ENCODE data around the gene MAP3K6.

The MAP3K6 gene

GRCh38 chr1:27343639-27344025 is 23.1 kb downstream of the MAP3K6 start:
- Histone ChIP-seq H3K27me3 (peaks cover 0 to 14% of the 10 kb centered on the region in 2 donors), H3K4me1 (no peaks in the 10 kb centered on the region), H3K36me3 (no peaks in the 10 kb centered on the region), H3K27ac (no peak overlapping the region), H3K4me3 (no peak overlapping the region), H3K9me3 (no peaks in the 10 kb centered on the region)
- no peak for TF ChIP-seq CTCF (IDR thresholded peaks at IDR 0.05)
- no peak for DNase-seq
- intact Hi-C loops (cut with DNase I; ENCODE audit: low total_unique reads) = no loop called here

- Histone ChIP-seq H3K9me3 (no peaks in the 10 kb centered on the region), H3K4me1 (no peaks in the 10 kb centered on the region), H3K27ac (no peak overlapping the region), H3K36me3 (no peaks in the 10 kb centered on the region), H3K4me3 (no peak overlapping the region), H3K27me3 (peaks cover 0 to 8% of the 10 kb centered on the region in 2 donors)
- intact Hi-C loops (cut with DNase I; ENCODE audit: low total_unique reads) = no loop called here
- no peak for DNase-seq
- no peak for TF ChIP-seq CTCF (IDR thresholded peaks at IDR 0.05)
Observed at GRCh38 chr1:27342778-27343638, 23.8 kb downstream of the MAP3K6 start.

GRCh38 chr1:27342391-27342777 is 24.4 kb downstream of the MAP3K6 start:
- Histone ChIP-seq H3K4me1 (no peaks in the 10 kb centered on the region), H3K27me3 (peaks cover 0 to 2% of the 10 kb centered on the region in 2 donors), H3K4me3 (no peak overlapping the region), H3K9me3 (no peaks in the 10 kb centered on the region), H3K27ac (no peak overlapping the region), H3K36me3 (peaks cover 0 to 3% (median 0%) of the 10 kb centered on the region in 3 donors)
- intact Hi-C loops (cut with DNase I; ENCODE audit: low total_unique reads) = no loop called here
- DNase-seq = no peak
- no peak for TF ChIP-seq CTCF (IDR thresholded peaks at IDR 0.05)

GRCh38 chr1:27341525-27342252 is 25.1 kb downstream of the MAP3K6 start, which contains the start of gene SYTL1:
Gene SYTL1 (plus strand): TSS chr1:27342022. CDS start chr1:27345335, 3,313 bp downstream.
- no peak for DNase-seq
- no peak within 1 kb of the TSS for H3K27ac ChIP-seq
- intact Hi-C loops (cut with DNase I; ENCODE audit: low total_unique reads) = no loop called here

GRCh38 chr1:27339213-27339612 is 27.5 kb downstream of the MAP3K6 start:
- intact Hi-C loops (cut with DNase I; ENCODE audit: low total_unique reads) = no loop called here
- no peak for TF ChIP-seq CTCF (IDR thresholded peaks at IDR 0.05)
- no peak overlapping the region for H3K27ac ChIP-seq

More at GRCh38 chr1:27341525-27342252, 25.1 kb downstream of the MAP3K6 start, which contains the start of gene SYTL1:
- H3K4me1 ChIP-seq = no peaks in the 10 kb centered on the region
- H3K27me3 ChIP-seq = no peaks in the 10 kb centered on the region
- H3K36me3 ChIP-seq = peaks cover 2 to 10% (median 3%) of the 10 kb centered on the region in 3 donors
- H3K4me3 ChIP-seq = no peak within 1 kb of the TSS
- TF ChIP-seq CTCF (IDR thresholded peaks at IDR 0.05) = no peak
- H3K9me3 ChIP-seq = no peaks in the 10 kb centered on the region

More at GRCh38 chr1:27339213-27339612, 27.5 kb downstream of the MAP3K6 start:
- H3K4me3 ChIP-seq = no peak overlapping the region
- H3K4me1 ChIP-seq = no peaks in the 10 kb centered on the region
- H3K9me3 ChIP-seq = no peaks in the 10 kb centered on the region
- no peaks in the 10 kb centered on the region for H3K27me3 ChIP-seq
- DNase-seq = no peak
- H3K36me3 ChIP-seq = peaks cover 27 to 34% (median 28%) of the 10 kb centered on the region in 3 donors
